ENCODE results near the gene PCGF2.
"Not testable (repeated sequence)": the region's sequence is repeated elsewhere in the genome, so short reads cannot be mapped to it uniquely, and the experiment has no call there.

Gene PCGF2

DNA sequence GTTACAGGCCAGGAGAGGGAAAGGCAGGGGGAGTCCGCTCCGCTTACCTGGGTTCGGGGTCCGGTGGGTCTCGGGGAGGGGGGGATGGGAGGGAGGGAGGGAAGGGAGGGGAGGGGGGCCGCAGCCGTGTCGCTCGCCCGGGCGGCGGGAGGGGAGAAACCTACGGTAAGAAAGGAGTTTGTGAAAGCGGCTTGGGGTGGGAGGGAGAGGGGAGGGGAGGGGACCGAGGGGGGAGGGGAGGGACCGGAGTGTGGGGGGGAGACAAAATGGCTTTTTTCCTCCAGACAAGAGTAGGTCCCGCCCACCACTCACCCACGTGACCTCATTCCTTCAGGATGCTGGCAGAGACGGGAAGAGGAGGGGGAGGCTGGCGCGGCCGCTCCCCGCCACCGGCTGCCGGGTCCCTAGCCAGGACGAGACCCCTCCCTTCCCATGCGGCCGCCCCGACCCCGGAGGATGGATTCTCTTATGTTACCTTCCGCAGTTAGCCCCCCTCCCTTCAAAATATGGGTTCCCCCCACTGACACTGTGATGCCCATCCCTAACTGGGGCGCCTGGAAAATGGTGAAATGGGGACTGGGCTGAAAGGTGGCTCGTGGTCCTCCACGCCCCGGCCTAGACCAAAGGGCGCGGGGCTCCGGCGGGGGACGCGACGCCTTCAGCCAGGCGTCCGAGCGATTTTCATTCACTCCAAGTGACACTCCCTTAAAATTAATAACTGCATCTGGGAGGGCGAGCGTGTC is at the start of gene PCGF2:
Gene PCGF2, minus strand, starts transcription at position 188 of the 743 bp plus-strand sequence. CDS start 7,934 bp downstream, outside the sequence.
- DNase-seq = no peak

- DNase-seq = no peak
These were observed 49.7 kb upstream of the PCGF2 start for GRCh38 chr17:38797828-38798227.

DNA sequence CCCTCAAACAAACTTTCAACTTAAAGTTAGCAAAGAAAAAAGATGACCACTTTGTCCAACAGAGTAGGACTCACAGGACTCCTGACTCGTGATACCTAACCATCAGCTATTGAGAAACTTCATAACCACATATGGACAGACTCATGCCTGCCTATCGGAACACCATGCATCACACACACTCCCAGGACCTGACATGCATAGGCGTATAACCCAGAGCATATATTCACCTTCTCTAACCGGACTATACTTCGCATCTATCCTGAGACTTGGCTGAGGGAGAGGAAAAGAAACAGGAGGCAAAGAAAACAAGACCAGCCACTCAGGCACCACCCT is 49.0 kb upstream of the PCGF2 start:
- DNase-seq = no peak

DNA sequence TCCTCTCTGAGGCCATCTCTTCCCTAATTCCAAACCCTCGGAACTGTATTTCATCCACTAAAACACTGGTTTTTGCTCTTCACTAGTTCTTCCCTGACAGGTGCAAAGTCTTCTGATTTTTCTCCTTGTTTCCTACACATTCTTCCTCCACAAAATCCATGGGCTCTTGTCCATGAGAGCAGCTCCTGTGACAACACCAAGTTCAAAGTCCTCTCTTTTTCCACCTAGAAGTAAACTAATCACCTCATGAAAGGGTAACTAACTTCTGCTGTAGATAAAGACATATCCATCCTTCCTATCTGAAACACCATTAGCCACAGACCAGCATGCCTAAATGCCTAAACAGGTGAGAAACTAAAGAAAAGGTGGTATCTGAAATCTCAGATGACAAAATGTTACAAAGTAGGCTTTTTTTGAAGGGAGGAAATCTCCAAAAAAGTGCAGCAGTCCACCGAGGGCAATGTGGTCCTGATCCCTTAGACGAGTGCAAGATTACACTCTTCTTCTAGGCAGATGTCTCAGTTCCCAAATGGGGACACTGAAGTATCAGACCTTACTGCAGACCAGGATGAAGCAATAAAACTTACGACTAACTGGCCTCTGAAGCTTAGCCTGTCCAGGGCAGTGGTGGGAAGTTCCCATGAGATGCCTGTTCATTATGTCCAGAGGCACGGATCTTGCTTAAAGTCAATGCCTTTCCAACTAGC is 48.5 kb upstream of the PCGF2 start:
- no peak for DNase-seq

- DNase-seq = no peak
These were observed 46.1 kb upstream of the PCGF2 start for GRCh38 chr17:38794221-38794620.

DNA sequence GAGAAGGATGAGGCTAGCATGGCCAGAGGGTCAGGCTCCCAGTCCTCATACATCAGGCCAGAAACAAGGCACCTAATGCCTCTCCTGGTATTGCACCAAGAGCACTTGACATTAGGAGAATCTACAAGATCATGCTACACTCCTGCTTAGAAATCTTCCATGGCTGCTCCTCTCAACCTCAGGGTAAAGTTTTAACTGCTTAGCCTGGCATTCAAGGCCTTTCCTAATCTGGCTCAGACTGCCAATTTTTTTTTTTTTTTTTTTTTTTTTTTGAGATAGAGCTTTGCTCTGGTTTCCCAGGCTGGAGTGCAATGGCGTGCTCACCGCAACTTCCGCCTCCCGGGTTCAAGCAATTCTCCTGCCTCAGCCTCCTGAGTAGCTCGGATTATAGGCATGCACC is 43.0 kb upstream of the PCGF2 start:
- DNase-seq = no peak

DNA sequence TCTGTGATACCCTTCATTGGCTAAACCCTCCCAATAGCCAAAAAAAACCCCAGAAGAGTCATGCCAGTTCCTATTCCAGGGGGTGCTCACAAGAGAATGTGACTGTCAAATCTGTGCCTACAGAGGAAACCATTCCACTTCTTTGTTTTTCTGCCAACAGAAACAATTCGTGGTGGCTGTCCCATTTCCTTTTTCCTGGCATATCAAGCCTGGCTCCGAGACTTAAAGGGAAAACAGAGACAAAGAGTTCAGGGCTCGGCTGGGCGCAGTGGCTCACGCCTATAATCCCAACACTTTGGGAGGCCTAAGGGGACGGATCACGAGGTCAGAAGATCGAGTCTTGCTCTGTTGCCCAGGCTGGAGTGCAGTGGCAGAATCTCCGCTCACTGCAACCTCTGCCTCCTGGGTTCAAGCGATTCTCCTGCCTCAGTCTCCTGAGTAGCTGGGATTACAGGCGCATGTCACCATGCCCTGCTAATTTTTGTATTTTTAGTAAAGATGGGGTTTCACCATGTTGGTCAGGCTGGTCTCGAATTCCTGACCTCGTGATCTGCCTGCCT is 42.1 kb upstream of the PCGF2 start:
- DNase-seq = not testable (repeated sequence)

- no peak for DNase-seq
These were observed 41.0 kb upstream of the PCGF2 start for GRCh38 chr17:38789185-38789584.

DNA sequence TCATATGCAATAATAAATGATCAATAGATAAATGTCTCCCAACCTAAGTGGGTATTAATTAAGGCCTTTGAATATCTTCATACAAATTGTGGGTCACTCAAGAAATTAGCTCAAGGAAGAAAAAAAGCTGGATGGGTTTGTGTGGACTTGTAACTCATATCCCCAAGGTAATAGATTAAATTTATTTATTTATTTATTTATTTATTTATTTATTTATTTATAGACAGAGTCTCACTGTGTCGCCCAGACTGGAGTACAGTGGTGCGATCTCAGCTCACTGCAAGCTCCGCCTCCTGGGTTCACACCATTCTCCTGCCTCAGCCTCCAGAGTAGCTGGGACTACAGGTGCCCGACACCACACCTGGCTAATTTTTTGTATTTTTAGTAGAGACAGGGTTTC is 39.9 kb upstream of the PCGF2 start:
- DNase-seq = not testable (repeated sequence)

DNA sequence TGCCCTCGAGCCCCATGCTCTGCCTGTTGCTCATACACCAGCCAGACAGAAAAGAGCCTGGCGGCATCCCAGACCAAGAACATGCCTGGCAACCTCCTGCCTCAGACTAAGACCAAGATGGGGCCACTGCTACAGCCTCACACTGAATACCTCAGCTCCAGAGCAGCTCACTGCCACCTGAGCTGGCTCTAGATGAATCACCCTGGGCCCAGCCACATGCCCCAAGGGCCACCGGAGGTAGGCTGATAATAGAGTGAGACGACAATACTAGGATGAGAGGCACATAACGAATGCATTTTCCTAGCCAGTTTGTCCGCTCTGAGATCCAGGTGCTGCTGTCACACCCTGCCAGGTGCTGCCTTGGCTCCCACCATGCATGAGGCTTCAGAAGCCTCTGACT is 38.2 kb upstream of the PCGF2 start:
- no peak for DNase-seq

DNA sequence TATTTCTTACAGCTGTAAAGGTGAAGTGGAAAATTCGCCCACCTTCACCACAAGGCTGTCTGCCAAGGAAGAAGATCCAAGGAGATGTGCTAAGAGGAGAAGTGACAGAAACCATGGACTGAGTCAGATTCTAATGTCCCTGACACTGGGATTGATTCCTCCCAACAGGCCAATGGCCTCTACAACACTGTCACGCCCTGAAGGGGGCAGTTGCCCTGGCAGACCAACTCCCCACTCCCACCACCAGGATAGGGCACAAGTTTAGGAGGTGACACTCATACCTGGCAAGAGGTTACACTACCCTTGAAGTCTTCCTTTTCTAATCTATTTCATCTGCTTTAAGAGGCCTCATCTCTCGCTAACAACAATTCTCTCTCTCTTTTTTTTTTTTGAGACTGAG is 35.1 kb upstream of the PCGF2 start:
- DNase-seq = no peak

DNA sequence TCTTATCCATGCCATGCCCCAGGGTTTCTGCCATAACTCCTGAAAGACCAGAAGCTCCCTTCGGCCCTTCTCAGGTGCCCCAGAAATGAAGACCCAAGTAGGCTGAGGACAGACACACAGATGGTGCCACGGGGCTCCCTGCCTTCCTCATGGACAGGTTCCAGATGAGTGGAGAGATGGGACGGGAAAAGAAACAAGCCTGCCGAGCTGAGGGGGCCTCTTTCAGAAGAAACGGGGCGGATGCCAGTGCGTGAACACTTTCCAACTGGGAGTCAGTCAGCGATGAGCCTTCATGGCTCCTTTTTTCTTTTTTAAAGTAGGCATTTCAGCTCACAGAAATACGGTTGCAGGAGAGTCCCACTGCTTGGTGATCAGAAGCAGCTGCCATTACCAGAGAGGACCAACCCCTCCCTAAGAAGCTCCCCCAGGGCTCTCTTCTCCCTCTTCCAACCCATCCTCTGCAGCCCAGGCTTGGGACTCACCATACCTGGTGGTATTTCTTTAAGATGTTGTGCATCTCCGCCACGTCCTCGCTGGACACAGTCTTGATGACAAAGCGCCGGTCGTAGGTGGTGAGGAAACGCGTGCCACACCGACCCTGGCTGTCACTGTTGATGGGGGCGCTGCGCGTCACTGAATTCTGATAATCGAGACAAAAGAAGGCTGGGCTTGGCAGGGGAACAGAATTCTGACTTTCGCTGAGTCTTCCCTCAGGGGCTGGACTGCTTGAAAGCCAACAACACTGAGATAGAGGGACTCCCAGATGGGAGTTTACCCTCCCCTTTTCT is 32.0 kb upstream of the PCGF2 start:
- no peak for DNase-seq

DNA sequence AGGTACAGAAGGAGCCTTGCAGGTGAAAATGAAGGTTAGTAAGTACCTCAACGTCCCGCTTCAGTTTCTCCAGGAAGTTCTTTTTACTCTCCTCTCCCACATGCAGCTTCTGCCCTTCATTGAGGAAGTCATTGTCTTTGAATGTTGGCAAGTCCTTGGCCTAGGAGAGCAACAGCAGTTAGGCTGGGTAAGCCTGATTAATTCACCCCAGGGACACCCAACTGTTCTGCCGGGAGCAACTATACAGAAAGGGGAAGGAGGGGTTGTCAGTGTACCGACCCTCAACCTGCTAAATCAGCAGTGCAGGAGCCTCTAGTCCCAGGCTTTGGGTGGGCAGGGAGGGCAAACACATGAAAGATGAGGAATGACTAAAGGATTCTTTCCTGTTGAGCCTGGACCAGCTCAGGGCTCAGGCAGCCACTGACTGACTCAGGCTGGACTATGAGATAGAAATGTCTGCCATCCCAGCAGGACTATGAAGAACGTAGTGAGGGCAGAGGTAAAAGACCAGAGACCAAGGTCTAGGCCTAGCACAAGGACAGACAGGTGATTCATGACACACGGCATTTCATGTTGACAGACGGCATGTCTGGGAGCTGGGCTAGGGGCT is 29.6 kb upstream of the PCGF2 start:
- DNase-seq = no peak

DNA sequence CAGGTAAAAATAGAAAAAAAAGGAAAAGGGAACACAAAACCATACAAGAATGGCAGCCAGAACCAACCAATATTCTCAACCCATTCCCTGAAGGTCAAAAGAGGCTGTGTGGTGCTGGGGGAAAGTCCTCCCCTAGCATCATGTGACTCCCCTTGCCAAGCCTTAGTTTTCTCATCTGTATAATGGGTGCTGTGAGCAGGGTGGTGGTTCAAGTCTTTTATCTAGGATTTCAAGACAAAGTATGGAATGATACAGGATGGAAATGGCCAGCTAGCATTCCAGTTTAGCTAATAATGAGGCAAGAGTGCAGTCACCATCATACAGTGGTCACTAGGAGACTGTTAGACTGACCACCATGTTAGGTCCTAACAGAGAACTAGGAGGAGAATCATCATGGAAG is 25.1 kb upstream of the PCGF2 start:
- DNase-seq = no peak

DNA sequence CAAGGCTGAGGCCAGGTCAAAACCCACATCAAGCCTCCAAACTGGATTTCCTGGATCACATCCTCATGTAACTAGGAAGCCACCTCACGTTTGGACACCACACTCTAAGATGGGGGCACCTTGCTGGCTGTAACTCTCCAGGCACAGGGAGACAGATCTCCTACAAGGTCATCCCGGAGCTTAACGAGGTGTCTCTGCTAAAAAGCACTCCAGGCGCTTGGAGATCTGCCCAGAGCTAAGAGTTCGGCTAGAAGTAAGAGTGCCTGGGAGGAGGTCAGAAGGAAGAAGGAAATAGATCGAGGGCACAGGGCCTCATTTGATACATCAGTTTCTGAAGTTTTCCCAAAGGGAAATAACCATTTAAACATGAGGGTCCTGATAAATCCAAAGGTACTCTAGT is 20.3 kb upstream of the PCGF2 start:
- no peak for DNase-seq

DNA sequence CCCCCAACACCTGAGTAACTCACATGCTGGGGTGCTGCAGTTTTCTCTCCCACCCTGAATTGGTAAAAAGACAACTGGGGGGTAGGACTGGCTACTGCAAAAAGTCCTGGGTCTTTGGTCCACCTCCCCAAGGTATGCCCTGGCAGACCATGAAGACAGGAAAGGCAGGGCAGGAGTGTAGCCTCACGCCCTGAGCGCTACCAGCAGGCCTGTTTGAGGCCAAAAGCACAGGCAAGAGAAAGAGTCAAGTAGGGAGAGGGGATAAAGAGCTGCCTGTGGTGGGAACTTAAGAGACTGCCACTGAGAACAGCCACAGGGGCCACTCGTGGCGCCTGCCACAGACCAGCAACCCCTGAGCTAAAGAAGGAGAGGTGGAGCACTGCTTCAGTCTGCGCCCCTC is 18.2 kb upstream of the PCGF2 start:
- no peak for DNase-seq

- DNase-seq = no peak
These were observed 14.1 kb upstream of the PCGF2 start for GRCh38 chr17:38762231-38762630.

DNA sequence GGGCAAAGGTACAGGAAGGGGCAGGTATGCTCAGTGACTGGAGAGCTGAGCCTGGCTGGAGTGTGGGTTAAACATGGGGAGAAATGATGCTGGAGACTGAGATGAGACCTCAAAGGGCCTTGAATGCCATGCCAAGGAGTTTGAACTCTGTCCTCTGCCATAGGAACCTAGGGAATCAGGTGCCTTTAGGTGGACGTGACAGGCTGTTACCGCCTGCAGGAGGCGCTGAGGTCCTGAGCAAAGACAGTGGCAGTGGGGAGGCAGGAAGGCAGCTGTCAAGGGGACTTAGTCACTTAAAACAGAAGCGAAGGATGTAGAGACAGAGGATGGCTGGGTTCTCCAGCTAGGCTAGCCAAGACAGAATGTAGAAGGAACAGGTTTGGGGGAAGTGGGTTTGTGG is 13.5 kb upstream of the PCGF2 start:
- DNase-seq = peak; percentile 35

DNA sequence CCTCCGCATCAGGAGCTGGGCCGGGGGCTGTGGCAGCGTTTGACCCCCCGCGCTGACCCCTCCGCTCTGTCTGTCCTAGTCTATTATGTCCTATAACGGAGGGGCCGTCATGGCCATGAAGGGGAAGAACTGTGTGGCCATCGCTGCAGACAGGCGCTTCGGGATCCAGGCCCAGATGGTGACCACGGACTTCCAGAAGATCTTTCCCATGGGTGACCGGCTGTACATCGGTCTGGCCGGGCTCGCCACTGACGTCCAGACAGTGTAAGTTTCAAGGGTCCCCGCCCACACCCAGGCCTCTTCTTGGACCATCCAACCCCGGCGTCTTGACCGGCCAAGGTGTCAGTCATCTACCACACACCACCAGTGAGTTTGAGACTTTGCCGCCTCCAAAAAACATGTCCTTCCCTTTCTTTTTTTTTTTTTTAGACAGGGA is 5.0 kb upstream of the PCGF2 start:
- no peak for DNase-seq

- peak; percentile 98 for DNase-seq
These were observed 4.4 kb upstream of the PCGF2 start, which contains the start of gene PSMB3 for GRCh38 chr17:38752308-38753070. PSMB3 (plus strand) TSS chr17:38752741; CDS start chr17:38752827, 86 bp downstream.

GRCh38 chr17:38751808-38752307 is 3.7 kb upstream of the PCGF2 start:
- DNase-seq = peak; percentile 81

Data from CD4-positive, alpha-beta T cell treated with Interleukin-6 for 4 hours (primary cell).